Fibroblast of the aortic adventitia (primary cell): ENCODE measurements around the gene TREM2. TPM values are rescaled to one million over a fixed set of nuclear protein-coding genes. Genes with fewer than 3 reads are reported as not detected.

Source experiments
- DNase-seq: peaks from one replicate; pipeline ENCODE4 v3.0.0-alpha.2; 2010; ENCODE audit warnings: low read depth
- H3K4me3 ChIP-seq: 2 replicates; pipeline ENCODE4 v1.5.1; 2011; ENCODE audit warnings: low read depth, mild to moderate bottlenecking, control low read depth, low read length, moderate library complexity
- CTCF ChIP-seq: IDR thresholded peaks from 2 replicates; pipeline ENCODE4 v1.5.1; 2011; ENCODE audit warnings: mild to moderate bottlenecking, low read length, control low read depth, inconsistent platforms; ENCODE audit not compliant: insufficient read depth
- total RNA-seq: library from RNA; depleted of rRNA; stranded (reverse); fragments of >200 nt; gene quantifications from 2 replicates; pipeline ENCODE4 v1.2.3, GENCODE V29; 2012; ENCODE audit warnings: low replicate concordance

Gene TREM2
- total RNA-seq: not detected in 2 replicates

DNA sequence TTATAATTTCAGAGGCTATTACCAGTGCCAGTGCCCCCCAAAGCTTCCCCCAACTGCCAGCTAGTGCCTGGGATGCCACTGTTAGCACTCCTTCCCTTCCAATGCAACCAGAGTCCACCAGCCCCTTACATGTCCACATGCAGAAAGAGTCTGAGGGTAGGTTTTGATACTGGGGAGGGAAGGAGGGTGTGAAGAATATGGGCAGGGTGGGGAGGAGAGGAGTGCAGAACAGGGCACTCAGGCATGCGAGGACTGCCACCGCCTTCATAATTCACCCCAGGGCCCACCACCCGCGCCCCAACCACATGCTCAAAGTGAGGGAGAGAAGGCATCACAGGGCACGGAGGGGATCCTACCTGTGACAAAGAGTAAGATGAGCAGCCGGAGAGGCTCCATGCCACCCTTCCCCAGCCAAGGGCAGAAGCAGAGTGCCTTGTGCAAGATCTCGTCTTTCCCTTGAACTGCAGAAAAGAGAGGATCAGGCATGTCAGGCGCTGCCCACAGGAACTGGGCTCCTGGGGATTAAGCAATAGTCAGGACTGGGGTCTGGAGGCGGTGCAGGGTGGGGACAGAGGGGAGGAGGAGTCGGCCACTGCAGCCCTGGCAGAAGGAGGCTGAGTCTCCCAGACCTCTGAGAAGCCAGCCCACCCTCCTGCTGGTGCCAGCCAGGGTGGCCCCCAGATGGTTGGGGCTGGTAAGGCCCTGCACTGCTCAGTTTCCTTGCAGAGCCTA is at the start of gene TREM2:
TSS of gene TREM2 (minus strand) at position 430 of the 732 bp plus-strand sequence. CDS start at position 396, 34 bp downstream.
- H3K4me3 ChIP-seq: no peak within 1 kb of the TSS
- no peak for TF ChIP-seq CTCF
- no peak for DNase-seq

DNA sequence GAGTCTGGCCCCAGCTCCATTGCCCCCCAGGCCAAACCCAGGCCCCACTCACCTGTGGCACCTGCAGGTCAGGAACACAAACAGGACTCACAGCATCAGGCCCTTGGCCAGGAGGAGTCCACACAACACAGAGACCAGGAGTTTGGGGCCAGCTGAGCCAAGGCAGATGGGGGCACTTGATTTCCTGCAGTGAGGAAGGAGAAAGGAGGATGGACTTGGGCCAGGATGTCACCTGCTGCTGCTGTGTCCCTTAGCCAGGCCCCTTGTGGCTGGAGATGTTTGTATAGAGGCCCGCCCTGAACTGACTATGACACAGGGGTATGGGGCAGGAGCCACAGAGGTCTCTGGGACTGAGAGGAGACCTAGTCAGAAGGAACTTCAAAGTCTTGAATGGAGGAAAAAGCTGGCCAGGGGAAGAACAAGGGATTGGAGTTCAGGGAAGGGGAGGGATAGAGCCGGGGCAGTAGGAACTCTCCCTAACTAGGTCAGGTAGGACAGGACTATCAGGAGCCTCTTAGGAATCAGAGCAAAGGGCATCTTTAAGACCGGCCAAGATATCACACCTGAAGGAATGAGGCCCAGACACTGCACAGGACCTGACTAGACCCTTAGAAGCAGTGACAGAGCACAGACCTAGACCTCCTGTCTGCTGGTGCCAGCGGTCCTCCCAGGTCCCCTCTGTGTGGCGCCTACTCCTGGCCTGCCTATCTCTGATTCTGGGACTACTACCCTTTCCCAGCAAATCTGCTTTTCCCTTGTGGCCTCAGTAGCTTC is 46.8 kb upstream of the TREM2 start:
- H3K4me3 ChIP-seq: no peak overlapping the region
- no peak for DNase-seq
- no peak for TF ChIP-seq CTCF

DNA sequence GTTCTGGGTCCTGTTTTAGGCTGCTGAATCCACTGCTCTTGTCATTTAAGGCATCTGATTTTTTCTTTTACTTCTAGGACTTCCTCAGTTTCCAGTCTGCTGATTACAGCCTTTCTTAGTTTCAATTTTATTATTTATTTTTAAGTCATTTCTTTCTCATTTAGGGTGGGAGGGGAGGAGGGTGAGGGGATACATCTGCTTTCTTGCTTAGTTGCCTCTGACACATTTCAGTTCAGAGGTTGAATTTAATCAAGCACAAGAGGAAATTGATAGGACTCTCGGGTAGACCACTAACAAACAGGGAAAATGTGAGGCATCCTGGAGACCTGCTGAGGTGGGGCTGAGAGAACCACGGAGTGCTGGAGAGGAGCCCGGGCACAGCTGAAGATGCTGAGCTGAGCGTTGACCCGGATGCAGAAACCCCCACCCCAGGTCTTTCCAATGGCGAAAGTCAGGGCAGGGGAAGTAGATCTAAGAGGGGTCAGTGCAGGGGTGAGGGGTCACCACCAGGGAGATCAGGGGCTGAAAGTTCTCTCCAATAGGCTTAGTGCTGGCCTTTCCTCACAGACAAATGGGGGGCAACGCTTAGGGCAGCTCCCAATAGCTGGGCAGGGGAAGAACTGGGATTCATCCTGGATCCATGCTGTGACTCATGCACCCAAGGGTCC is 45.7 kb upstream of the TREM2 start:
- TF ChIP-seq CTCF: no peak
- DNase-seq: no peak
- H3K4me3 ChIP-seq: no peak overlapping the region

GRCh38 chr6:41204156-41204555 is 41.2 kb upstream of the TREM2 start:
- no peak overlapping the region for H3K4me3 ChIP-seq
- no peak for DNase-seq
- no peak for TF ChIP-seq CTCF

- no peak for TF ChIP-seq CTCF
- DNase-seq: no peak
- no peak overlapping the region for H3K4me3 ChIP-seq
These were observed 38.9 kb upstream of the TREM2 start for GRCh38 chr6:41201764-41202173.

DNA sequence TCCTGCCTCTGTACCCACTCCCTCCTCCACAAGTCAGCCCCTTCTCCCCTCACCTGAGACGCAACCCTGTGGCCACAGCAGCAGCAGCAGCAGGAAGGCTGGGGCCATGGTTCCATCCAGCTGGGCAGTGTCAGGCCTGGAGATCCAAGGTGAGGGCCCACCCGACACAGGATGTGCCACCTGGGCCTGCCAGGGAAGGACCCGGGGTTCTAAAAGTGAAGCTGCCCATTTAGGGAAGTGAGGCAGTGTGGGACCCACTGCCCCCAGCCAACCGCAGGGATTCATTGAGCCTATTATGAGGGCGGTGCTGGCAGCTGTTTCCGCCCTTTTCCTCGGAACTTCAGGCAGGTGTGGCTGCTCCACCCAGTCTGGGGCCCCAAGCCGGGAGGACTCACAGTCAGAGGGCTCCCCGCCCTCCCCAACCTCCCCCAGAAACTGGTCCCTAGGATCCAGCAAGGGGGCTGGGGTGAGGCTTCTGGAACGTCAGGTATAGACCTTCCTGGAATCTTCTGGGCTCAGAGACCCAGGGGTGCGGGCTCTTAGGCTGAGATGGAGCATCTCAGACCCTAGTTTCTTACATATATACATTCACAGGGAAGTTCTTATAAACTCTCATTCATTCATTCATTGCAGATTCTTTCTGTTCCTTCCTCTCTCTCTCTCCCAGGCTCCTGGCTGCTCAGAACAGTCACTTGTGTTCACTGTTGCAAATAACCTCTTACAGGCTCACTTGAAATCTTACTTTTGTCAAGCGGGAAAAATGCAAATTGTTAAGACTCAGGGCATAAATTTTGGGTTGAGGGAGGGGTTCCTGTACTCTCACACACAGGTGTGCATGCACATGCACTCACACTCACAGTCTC is 38.2 kb upstream of the TREM2 start, which contains the start of gene TREML2:
TSS of gene TREML2 (minus strand) at position 249 of the 863 bp plus-strand sequence. CDS start at position 108, 141 bp downstream.
- DNase-seq: no peak
- no peak for TF ChIP-seq CTCF
- no peak within 1 kb of the TSS for H3K4me3 ChIP-seq
